Activated effector memory CD4-positive, alpha-beta T cell treated with Interleukin-2 at 50 U/mL for 16 hours (primary cell): ENCODE data around the gene TRIM8.
A peak's percentile ranks its signal among the peaks of the same experiment; 100 is the strongest.
"Not testable (repeated sequence)": the region's sequence is repeated elsewhere in the genome, so short reads cannot be mapped to it uniquely, and the experiment has no call there.

Experiments used
- DNase-seq: peaks from one replicate; pipeline ENCODE4 v3.0.0-alpha.2; 2020

Gene TRIM8

DNA sequence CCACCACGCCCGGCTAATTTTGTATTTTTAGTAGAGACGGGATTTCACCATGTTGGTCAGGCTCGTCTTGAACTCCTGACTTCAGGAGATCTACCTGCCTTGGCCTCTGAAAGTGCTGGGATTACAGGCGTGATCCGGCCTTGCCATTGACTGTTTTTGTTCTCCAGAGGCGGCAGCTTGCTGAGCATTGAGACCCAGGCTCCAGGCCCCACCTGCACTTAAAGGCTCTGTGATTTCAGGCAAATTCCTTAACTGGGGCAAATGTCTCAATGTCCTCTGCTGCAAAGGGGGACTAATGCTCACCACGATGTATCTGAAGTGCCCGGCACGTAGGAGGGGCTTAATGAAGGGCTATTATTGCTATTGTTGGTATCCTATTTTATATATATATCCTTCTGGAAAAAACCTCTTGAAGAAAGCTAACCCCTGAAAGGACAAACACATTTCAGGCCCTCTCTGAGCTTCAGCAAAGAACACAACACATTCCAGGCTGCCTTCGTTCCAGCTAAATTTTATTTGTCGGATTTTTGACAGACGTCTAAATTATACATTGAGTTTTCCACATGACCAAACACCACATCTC, 29.0 kb downstream of the TRIM8 start:
- DNase-seq = no peak

- DNase-seq = peak; percentile 59
These were observed 29.7 kb downstream of the TRIM8 start for GRCh38 chr10:102673819-102674511.

DNA sequence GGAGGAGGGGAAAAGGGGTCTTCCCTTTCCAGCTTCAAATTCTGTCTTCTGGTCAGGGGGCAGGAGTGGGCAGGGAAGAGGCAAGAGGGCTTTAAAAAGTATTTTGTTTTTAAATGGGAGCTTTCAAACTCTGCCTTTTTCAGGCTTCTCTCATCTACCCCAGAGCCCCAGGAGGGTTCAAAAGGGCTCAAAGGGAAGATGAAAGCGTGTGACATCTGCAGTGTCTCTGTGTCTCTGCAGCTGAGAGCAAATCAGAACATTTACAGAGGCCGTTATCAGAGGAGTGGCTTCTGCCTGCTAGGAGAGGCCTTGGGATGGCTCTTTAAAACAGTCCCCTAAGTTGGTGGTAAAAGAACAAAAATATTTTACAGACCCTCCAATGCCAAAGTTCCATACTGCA, 30.3 kb downstream of the TRIM8 start:
- no peak for DNase-seq

- no peak for DNase-seq
These were observed 30.9 kb downstream of the TRIM8 start for GRCh38 chr10:102675011-102675665.

- DNase-seq = no peak
These were observed 31.6 kb downstream of the TRIM8 start for GRCh38 chr10:102675666-102676533.

- DNase-seq = no peak
These were observed 32.4 kb downstream of the TRIM8 start for GRCh38 chr10:102676534-102677315.

GRCh38 chr10:102677331-102678067, 33.2 kb downstream of the TRIM8 start:
- no peak for DNase-seq

DNA sequence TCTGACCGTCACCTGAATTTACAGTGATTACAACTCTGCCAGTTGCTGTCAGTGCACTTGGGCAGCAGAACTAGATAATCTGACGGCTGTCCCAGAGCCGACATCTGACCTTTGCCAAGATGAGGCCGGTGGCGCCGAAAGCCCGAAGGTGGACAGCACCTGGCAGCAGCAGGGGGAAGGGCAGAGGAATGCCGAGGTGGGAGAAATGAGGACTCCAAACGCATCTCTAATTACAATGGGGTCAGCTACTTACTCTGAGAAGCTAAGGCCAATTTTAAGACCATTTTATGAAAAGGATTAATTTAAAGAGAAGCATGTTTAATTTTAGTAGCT, 33.8 kb downstream of the TRIM8 start:
- DNase-seq = no peak

DNA sequence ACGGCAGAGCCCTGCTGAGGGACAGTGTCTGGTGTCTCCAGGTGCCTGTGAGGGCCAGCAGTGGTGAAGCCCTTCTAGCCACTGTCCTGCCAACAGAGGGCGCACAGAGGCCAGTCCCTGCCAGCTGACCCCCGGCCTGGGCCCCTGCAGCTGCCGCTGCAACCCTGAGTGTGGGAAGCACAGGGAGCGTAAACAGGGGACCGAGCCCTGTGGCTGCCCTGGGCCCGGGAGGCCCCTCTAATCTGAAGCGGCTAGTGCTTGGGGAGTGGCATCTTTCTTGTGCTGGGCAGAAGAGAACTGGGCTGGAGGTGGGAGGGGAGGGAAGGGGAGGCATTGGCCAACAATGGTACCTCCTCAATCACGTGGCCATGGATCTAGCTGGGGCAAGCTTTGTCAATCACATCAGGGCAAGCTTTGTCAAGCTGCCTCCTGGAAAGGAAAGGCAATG, 34.6 kb downstream of the TRIM8 start:
- no peak for DNase-seq

GRCh38 chr10:102679596-102679995, 35.3 kb downstream of the TRIM8 start:
- DNase-seq = no peak

DNA sequence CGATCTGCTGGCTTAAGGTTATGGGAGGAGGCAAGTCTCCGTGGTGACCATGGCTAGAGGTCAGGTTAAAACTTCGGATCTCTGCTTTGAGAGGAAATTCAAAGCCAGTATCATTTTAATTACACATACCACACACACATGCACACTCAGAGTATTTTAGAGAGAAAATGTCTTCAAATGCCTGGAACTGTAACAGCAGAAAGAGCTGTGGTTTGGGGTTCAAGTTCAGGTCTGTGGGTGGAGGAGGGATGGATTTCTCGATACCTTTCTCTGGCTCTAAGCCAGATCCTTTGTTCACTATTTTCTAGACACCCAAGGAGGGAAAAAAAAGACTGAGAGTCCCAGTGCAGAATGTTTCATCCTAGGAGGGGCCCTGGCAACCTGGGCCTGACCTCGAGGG, 37.4 kb downstream of the TRIM8 start:
- no peak for DNase-seq

GRCh38 chr10:102682416-102682815, 38.1 kb downstream of the TRIM8 start:
- no peak for DNase-seq

DNA sequence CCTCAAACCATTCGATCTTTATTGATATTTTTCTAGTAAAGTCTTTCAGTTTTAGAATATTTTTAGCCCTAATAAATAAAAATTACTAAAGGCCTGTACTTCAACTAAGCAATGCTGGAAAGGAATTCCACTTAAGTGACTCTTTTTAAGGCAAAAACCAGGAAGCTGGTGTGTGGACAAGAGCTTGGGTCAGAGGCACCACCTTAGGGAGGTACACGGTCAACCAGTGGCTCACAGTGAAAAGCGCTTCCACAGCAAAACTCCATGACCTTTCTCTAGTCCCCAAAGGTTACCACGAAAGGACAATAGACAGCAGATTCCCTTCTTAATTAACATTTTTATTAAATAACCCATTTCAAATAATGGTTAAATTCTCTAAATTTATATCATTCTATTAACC, 38.7 kb downstream of the TRIM8 start:
- DNase-seq = no peak

DNA sequence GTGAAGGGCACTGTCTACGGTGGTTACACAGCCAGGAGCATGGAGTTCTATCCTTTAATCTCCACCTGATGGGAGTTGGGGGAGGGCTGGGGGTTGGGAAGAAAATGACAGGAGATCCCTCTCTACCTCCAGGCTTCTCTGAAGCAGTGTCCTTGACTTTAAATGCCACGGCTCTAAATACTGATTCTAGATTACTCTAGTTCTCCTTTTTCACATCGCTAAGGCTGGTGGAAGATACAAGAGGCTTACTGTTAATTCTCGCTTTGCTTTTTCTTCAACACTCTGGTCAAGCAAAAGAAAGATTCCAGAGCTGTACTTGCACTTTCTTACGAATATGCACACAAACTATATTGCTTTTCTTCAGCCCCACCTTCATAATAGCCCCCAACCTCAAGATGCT, 39.5 kb downstream of the TRIM8 start:
- no peak for DNase-seq

- no peak for DNase-seq
These were observed 47.2 kb downstream of the TRIM8 start for GRCh38 chr10:102691285-102692066.

- not testable (repeated sequence) for DNase-seq
These were observed 51.1 kb downstream of the TRIM8 start for GRCh38 chr10:102695401-102695800.

- no peak for DNase-seq
These were observed 52.5 kb downstream of the TRIM8 start for GRCh38 chr10:102696736-102697135.

DNA sequence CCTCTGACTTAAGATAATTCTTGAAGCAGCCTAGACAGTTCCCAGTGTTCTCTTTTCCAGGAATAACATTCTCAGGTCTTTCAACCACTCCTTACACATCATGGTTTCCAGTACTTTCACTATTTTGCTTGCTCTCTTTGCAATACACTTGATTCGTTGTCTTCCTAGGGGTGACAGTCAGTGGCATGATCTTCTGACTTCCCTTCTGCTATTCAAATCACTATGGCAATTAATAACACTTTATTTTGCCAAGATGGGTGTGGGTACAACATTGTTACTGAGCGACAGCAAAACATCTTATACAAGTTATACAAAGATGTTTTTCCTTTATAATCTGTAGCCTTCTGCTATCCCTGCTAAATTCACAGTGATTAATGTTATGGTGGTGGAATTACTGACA, 54.6 kb downstream of the TRIM8 start:
- no peak for DNase-seq

DNA sequence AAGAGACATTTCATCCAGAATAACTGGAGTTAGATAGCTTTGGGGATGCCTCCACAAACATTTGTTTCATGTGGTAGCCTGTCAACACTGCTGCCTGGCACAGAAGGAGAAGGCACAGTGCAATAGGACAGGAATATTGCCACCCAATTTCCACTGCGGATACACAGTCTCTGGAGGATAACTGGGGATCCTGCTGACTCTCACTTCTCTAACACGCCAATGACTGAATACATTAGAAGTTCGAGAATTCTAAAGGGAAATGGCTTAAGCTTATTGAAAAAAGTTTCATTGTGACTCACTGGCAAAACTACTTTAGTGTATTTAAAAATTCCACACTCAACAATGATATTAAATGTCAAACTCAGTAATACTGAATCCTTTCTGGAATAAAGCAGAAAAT, 57.0 kb downstream of the TRIM8 start:
- DNase-seq = no peak

GRCh38 chr10:102701796-102702195, 57.5 kb downstream of the TRIM8 start:
- DNase-seq = no peak

- DNase-seq = no peak
These were observed 58.5 kb downstream of the TRIM8 start for GRCh38 chr10:102702742-102703141.
